Ovary (tissue), 9 donors: Measurements from ENCODE around the gene ANGPTL2. TPM values are rescaled to one million over a fixed set of nuclear protein-coding genes. Genes with fewer than 3 reads are reported as not detected.

Experiments used
- DNase-seq, 5 donors: peaks; one replicate each; pipeline ENCODE4 v3.0.0-alpha.2; 2019 to 2020
- H3K27ac ChIP-seq, 2 donors: fragments of 200-600 bp; one replicate each; pipeline versions ENCODE4 v1.5.1 to v1.8.0; 2019 to 2022
- H3K27me3 ChIP-seq: fragments of 200-600 bp; one replicate; pipeline ENCODE4 v1.8.0; 2022
- H3K36me3 ChIP-seq: fragments of 200-600 bp; sonication (generic); one replicate; pipeline ENCODE4 v1.5.1; 2019
- H3K4me1 ChIP-seq: one replicate; pipeline ENCODE4 v1.8.1; 2013; ENCODE audit warnings: mild to moderate bottlenecking, moderate library complexity; ENCODE audit not compliant: insufficient read depth
- H3K4me3 ChIP-seq: fragments of 200-600 bp; sonication (generic); one replicate; pipeline ENCODE4 v1.5.1; 2017
- H3K9me3 ChIP-seq, 2 donors: fragments of 200-600 bp in 1 of 2; sonication (generic) in 1 of 2; one replicate each; pipeline versions ENCODE4 v1.5.1 to v1.8.1; 2013 to 2019; ENCODE audit warnings: mild to moderate bottlenecking in 1 of 2, moderate library complexity in 1 of 2
- CTCF ChIP-seq, 3 donors: fragments of 450-650 bp in 2 of 3; fragments of 200-600 bp in 1 of 3; IDR thresholded peaks; one replicate each; pipeline versions ENCODE4 v1.5.1 to v1.8.0; 2016 to 2022; ENCODE audit warnings: antibody characterized with exemption in 3 of 3, mild to moderate bottlenecking in 1 of 3
- EP300 ChIP-seq: sonication (generic); formaldehyde crosslinking; IDR thresholded peaks from one replicate; pipeline ENCODE4 v1.6.1; 2017; ENCODE audit warnings: antibody characterized with exemption
- POLR2A ChIP-seq: fragments of 450-650 bp; IDR thresholded peaks from one replicate; pipeline ENCODE4 v1.6.1; 2017; ENCODE audit warnings: antibody characterized with exemption, mild to moderate bottlenecking, moderate library complexity
- WGBS, 3 donors: extraction: QIAGEN DNeasy Blood & Tissue Kit in 1 of 3; methylation state at CpG; one replicate each; pipeline versions ENCODE4 v1.1.5 to v1.1.7; 2013 to 2017; 5-methylcytosine and 5-hydroxymethylcytosine counted together
- intact Hi-C, 4 donors: fragments of 100-400 bp; cut with DNase I; formaldehyde crosslinking; loops; one replicate each; pipeline versions ENCODE4 v1.11.0 to v1.15.1; 2022 to 2023
- polyA plus RNA-seq, 2 donors: library from polyadenylated mRNA; stranded (reverse); fragments of 200-250 nt in 1 of 2; fragments of 350-450 nt in 1 of 2; fragmentation: Illumina TruSeq in 1 of 2; extraction: RNeasy Lipid Tissue Mini Kit (QIAGEN cat#74804) in 1 of 2; gene quantifications; one replicate each; pipeline ENCODE4 v1.2.3, GENCODE V29; 2013 to 2014
- total RNA-seq, 7 donors: library from RNA; depleted of rRNA in 2 of 7; stranded (reverse); fragments of >200 nt in 2 of 7; fragmentation: NEBNext Ultra II Directional in 3 of 7; extraction: Animal tissue kit (Norgen Biotek cat#: 25700) in 3 of 7; gene quantifications; one replicate each; pipeline versions ENCODE4 v1.1.0 to v1.2.4, GENCODE V29; 2016 to 2023
- donor health status: DM: no; HTN: no; CAD: no; lungs with moderate emphysema.
- donor health status: DM: no; HTN: no; CAD: no.
- donor health status: Bipolar disorder and iron deficiency.
- donor health status: DM: yes; HTN: yes; CAD: no.
- donor health status: DM: no; HTN: no; CAD: no.
- donor health status: DM: yes; HTN: yes; CAD: no.

ANGPTL2 gene
- total and polyA plus RNA-seq, 9 donors, result 9.8 to 114 (median 64.1) TPM

- H3K4me3 ChIP-seq, result no peak overlapping the region
- H3K4me1 ChIP-seq, result peaks cover 21% of the 10 kb centered on the region
- no peaks in the 10 kb centered on the region for H3K27me3 ChIP-seq
- no peaks in the 10 kb centered on the region for H3K36me3 ChIP-seq
- H3K9me3 ChIP-seq, result no peaks in the 10 kb centered on the region
- TF ChIP-seq POLR2A, result no peak
- TF ChIP-seq EP300, result no peak
- no peak for TF ChIP-seq CTCF (IDR thresholded peaks at IDR 0.05)
- WGBS, 3 donors, result 96 to 98% (median 97%) methylated on average over 4 of the region's 4 CpGs
- intact Hi-C loops, result no loop called here
- DNase-seq, result peak in 1 of 5 donors; percentile 11
- no peak overlapping the region for H3K27ac ChIP-seq
These were observed 35.7 kb downstream of the ANGPTL2 start for GRCh38 chr9:127086771-127087170.

GRCh38 chr9:127085186-127085585, 37.2 kb downstream of the ANGPTL2 start:
- Histone ChIP-seq H3K4me3 (no peak overlapping the region), H3K36me3 (no peaks in the 10 kb centered on the region), H3K9me3 (no peaks in the 10 kb centered on the region), H3K27me3 (no peaks in the 10 kb centered on the region), H3K4me1 (peaks cover 7% of the 10 kb centered on the region), H3K27ac (no peak overlapping the region)
- intact Hi-C loops, result no loop called here
- DNase-seq, result no peak
- TF ChIP-seq POLR2A (no peak), CTCF (IDR thresholded peaks at IDR 0.05) (no peak), EP300 (no peak)
- 94 to 99% (median 96%) methylated on average over 2 of the region's 2 CpGs for WGBS, 3 donors

- WGBS, 3 donors, result 74 to 89% (median 82%) methylated on average over 12 of the region's 12 CpGs
These were observed 38.1 kb downstream of the ANGPTL2 start for GRCh38 chr9:127084076-127085039.

More at GRCh38 chr9:127084076-127085039, 38.1 kb downstream of the ANGPTL2 start:
- Histone ChIP-seq H3K4me1 (peaks cover 2% of the 10 kb centered on the region), H3K4me3 (no peak overlapping the region), H3K27ac (no peak overlapping the region), H3K36me3 (no peaks in the 10 kb centered on the region), H3K9me3 (no peaks in the 10 kb centered on the region), H3K27me3 (no peaks in the 10 kb centered on the region)
- peak in 1 of 5 donors; percentile 9 for DNase-seq
- TF ChIP-seq POLR2A, result no peak
- no peak for TF ChIP-seq CTCF (IDR thresholded peaks at IDR 0.05)
- TF ChIP-seq EP300, result no peak
- intact Hi-C loops, result no loop called here
